Measurements from ENCODE around the gene DNAH10.
"Not testable (repeated sequence)": the region's sequence is repeated elsewhere in the genome, so short reads cannot be mapped to it uniquely, and the experiment has no call there.

The DNAH10 gene

DNA sequence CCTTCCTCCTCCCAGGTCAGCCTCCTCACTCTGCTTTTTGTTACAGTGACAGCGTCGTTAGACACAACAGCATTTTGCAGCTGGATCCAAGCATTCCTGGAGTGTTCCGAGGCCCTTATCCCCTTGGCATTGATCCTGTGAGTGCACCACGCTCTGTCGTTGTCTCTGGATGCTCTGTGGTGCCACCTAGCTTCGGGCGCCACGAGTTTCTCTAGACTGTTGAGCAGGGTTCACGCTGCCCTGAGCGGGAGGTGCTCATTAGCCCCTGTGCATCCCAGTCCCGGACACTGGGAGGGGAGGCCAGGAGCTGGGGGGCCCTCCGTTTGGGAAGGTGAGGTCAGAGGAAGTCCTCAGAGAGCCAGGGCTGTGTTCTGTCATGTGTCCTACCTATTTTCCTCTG, 17.3 kb upstream of the DNAH10 start:
- peak; percentile 21 for DNase-seq (ENCODE audit: low spot score)

DNA sequence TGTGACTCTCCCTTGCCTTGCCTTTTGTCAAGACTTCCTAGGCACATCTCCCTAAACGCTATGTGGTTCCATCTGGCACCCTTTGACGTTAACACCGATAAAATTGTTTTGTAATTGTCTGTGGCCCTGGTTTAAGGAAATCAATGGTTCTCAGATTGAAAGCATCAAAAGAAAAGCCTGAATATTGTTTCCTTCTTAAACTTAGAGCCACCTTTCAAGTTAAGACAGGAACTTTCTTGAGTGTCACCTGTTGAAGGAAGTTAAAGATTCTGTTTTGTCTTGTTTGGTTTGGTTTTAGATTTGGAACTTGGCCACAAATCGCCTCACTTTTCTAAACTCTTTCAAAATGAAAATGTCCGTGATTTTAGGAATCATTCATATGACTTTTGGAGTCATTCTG, 14.8 kb upstream of the DNAH10 start:
- DNase-seq (ENCODE audit: low spot score): no peak

DNA sequence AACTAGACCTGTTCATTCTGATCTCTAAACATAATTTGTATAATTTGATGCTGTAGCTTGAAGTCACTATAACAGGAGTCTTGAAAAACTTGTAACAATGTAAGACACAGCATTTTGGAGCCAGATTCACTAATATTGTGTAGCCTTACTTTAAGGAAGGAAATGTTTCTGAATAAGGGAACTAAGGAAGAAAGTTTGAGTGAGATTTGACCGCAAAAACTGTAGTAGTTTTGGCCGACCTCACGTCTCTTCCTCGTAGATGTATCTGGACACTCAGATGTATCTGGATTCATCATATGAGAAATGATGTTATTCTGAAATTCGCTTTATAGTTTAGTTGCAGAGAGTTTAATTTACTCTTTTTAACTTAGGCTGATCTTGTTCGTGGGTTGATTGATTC, 13.9 kb upstream of the DNAH10 start:
- DNase-seq (ENCODE audit: low spot score): no peak

DNA sequence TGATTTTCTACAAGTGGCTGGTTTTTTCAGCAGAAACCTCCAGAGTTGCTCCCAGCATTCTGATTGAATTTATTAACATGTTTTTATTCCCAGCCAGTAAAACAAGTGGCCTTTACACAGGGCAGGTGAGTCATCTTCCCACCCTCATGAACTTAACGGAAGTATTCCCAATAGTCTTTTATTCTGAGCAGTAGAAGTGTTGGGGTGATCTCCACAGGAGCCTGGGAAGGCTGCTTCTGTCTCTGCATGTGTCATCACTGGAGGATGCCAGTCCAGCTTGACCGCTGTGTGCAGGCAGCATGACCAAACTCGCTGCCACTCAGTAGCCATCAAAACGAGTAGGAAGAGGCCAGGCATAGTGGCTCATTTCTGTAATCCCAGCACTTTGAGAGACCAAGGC, 13.4 kb upstream of the DNAH10 start:
- DNase-seq (ENCODE audit: low spot score): no peak

DNA sequence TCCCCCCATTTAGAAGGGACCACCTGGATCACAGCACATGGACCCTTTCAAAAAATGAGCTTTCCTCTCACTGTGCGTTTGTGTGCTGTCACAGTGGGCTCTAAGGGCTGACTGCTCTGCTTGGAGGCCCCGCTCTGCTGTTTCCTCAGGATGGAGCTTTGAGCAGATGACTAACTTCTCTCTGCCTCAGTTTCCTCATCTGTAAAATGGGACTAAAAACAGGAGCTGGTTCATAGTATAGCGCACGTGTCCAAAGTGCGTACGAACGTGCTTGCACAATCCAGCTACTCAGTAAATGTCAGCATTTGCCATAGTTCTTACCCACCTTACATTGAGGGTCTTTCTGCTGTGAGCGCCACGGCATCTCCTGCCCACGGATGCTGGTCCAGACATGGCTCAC, 12.7 kb upstream of the DNAH10 start:
- no peak for DNase-seq (ENCODE audit: low spot score)

DNA sequence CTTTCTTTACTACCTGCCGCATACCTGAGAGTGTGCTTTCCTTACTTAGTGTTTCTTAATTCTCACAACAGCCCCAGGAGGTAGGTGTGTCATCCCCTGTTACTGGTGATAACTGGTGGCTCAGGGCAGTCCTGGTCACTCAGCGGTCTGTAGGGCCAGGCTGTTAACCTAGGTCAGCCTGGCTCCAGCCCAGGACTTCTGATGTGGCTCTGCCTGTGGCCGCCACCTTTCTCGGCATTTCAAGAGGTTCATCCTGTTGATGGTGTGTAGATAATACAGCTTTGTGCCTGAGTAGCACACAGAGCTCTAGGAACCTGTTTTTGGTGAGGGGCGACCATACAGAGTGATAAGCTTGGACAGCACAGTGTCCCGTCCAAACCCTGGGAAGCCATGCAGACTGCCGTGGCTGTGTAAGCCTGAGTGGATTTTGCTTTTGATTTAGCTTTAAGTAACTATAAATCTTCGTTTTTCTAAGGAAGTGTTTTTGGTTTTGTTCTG, 11.9 kb upstream of the DNAH10 start:
- DNase-seq (ENCODE audit: low spot score): no peak

DNA sequence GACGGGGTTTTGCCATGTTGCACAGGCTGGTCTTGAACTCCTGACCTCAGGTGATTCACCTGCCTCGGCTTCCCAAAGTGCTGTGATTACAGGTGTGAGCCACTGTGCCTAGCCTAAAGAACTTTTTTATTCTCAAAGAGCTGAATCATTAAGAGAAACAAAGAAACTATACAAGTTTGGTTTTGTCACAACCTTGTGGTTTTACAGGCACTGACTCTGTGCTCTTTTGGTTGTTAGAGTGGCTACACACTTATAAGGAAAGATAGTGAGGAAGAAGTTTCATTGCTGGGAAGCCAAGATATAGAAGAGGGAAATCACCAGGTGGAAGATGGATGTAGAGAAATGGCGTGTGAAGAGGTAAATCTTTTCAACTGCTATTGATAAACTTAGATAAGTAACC, 10.1 kb upstream of the DNAH10 start:
- DNase-seq (ENCODE audit: low spot score): no peak

DNA sequence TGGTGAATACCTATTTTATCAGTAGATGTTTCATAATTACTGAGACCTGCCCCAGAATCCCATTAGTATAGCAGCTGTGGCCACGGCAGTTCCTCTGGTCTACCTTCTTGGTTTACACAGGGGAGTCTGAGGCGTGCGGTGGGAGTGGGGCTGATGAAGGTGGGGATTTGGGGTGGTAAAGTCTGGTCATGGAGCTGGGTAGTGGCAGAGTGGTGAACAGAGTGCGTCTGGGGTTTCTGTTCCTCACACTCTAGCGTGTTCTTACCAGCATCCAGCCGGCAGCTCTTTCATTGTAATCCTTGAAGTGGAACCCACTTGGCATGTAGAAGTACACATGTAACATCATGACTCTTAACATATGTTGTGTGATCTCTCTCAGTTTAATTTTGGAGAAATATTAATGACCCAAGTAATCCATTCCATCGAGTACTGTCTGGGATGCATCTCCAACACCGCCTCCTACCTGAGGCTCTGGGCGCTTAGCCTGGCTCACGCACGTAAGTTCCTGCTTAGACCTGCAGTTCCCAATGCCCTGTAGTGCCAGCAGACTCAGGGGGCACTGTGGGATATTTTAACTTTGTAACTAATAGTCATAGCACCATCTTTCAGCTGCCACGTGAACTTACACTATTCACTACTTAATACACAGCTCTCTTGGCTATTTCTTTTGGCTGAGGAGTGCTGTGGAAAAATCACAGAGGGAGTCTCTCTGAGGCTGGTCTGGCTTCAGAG, 7.9 kb upstream of the DNAH10 start:
- DNase-seq (ENCODE audit: low spot score): no peak

DNA sequence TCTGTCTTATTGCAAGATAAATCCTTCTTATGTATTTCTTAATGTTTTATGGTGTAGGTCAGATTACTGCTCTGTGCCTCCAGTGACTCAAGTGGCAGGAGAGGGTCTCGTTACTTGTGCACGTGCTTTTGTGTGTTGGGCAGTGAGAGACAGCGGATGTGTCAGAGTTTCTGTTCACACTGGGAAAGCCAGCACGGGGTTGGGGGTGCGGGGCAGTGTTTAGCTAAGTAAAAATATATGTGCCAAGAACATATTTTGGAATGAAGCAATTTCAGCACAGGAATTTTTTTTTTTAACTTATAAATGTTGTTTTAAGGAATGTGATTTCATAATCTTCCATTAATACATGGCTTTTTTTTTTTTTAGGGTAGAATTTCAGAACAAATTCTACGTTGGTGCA, 4.5 kb upstream of the DNAH10 start:
- no peak for DNase-seq (ENCODE audit: low spot score)

DNA sequence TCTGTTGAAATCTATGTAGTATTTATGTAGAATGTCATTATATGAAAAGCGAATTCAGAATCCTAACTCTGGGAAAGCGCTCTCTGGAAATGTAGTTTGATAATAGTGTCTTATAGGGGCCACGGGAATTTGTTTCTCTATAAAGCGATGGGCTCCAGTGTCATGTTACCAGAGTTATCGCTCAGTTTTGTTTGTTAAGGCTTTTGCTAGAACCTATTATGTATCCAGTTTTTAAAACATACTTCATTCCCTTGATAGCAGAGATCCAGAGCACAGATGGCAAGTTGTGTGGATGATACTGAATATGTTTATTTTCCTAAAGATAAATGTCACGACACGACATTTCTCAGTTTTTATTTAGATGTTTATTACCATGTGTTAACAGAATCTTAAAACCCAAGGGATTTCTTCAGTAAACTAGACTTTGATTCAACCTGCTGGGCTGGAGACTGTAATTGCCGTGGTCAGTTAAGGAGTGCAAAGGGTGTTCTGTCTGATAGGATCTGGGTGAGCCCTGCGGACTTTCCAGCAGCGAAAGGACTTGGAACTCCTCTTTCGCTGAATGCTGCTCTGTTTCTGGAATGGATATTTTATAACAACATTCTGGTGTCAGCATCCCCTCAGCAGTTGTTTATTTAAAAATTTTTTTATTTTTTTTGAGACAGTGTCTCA, 1.7 kb upstream of the DNAH10 start:
- DNase-seq (ENCODE audit: low spot score): no peak

DNA sequence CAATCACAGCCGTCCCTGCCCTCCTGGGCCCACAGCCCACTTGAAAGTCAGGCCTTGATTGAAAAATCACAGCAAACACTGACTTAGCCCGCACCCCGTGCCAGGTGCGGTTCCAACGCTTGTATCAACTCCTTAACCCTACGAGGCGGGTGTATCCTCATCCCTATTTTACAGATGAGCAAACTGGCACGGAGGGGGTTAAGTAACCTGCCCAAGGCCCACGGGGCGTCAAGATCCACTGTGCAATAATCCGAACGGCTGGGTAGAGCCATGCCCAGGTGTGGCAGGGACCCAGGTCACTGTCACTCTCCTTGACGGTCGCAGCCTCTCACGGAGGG, 583 bp downstream of the DNAH10 start:
- DNase-seq (ENCODE audit: low spot score): no peak

DNA sequence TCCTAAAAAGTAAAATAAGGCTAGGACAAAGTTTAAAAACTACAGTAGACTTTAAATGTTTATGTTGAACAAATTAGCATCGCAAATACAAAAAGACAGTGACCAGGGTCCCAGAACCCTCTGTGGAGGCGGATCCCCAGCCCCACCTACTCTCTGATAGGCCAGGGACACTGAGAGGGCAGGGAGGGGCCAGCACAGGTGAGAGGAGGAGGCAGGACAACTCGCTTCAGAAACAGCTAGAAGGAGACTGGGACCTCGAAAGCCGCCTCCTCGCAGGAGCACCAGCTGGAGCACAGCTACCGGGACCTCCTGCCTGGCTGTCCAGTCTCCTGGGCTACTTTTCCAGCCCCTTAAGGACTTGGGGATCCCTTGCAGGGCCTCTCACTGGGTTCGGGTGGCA, 992 bp downstream of the DNAH10 start:
- no peak for DNase-seq (ENCODE audit: low spot score)

DNA sequence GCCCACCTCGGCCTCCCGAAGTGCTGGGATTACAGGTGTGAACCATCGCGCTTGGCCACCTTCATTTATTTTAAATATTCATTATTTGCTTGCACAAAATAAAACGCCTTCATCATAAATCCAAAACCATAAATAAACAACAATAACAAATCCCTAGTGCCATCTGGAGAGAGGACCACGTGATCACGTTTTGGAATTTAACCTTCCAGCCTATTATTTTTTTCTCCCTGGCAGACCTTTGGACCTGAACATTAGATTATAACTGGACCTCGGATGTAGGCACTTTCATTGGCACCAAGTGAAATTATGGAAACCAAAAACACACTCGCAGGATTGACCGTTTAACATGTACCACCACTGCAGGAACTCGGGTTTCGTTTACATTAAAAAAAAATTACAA, 2.0 kb downstream of the DNAH10 start:
- no peak for DNase-seq (ENCODE audit: low spot score)

DNA sequence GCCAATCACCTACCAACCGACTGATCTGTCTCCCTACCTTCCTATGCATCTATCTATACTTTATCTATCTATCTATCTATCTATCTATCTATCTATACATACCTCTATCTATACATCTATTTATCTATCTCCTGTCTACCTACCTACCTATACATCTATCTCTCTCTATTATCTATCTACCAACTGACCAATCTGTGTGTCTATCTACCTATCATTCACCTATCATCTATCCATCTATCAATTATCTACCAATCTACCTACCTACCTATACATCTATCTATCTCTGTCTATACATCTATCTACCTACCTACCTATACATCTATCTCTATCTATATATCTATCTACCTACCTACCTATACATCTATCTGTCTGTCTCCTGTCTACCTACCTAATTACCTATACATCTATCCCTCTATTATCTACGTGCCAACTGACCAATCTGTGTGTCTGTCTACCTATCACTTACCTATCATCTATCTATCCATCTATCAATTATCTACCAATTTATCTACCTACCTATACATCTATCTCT, 3.5 kb downstream of the DNAH10 start:
- no peak for DNase-seq (ENCODE audit: low spot score)

DNA sequence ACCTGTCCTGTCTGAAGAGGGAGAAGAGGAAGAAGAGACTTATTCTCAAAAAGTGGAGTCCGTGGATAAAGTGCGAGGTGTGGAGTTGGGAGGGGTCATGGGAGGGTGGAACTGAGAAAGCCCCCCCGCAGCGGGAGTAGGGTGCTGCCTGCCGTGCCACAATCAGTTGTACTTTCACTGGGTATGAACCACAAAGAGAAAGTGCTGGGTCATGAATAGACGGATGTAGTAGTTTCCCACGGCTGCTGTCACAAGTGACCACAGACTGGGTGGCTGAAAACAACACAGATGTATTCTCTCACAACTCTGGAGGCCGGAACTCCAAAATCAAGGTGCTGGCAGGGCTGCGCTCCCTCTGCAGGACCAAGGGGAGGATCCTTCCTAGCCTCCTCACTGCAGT, 5.5 kb downstream of the DNAH10 start:
- DNase-seq (ENCODE audit: low spot score): no peak

DNA sequence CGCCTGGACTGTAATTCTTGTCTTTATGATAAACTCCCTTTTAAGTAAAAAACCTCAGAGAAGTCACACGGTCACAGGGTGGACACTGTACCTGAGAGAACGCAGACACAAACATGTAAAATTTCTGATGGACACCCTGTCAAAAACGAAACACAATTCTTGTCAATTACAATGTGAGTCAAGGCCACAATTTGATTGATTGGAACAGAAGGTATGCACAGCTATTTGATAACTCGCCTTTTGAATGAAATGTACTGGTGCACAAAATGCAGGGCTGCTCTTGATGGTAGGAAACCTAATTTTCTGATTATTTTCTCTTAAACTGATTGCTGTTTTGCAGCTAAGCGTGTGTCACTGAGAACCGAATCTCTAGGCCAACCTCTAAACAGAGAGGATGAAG, 9.2 kb downstream of the DNAH10 start:
- no peak for DNase-seq (ENCODE audit: low spot score)

DNA sequence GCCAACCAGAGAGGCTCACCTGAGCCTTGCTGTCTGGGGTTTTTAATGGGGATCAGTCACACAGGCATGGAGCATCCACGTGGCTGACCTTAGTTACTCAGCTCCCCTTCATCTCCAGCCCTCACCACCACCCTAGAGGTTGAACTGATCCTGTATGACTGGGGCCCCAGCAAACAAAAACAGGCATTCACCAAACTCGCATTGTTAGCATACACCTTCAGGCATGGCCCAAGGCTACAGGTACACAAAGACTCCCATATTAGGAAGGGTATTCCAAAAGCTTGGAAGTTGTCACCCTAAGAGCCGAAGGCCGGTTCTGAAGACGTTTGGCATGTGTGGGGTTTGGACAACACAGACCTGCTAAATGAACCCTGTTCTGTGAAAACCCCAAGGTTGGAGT, 10.0 kb downstream of the DNAH10 start:
- DNase-seq (ENCODE audit: low spot score): no peak

DNA sequence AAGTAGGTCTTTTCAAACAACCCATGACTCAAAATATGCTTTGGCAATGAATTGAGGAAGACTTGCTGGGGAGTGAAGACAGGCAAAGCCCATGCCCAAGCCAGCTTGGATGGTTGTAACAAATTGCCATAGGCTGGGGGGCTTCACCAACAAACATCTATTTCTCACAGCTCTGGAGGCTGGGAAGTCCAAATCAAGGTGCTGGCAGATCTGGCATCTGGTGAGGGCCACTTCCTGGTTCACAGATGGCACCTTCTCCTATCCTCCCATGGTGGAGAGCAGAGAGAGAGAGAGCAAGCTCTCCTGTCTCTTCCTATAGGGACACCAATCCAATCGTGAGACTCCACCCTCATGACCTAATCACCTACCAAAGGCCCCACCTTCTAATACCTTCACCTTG, 11.3 kb downstream of the DNAH10 start:
- DNase-seq (ENCODE audit: low spot score): no peak

DNA sequence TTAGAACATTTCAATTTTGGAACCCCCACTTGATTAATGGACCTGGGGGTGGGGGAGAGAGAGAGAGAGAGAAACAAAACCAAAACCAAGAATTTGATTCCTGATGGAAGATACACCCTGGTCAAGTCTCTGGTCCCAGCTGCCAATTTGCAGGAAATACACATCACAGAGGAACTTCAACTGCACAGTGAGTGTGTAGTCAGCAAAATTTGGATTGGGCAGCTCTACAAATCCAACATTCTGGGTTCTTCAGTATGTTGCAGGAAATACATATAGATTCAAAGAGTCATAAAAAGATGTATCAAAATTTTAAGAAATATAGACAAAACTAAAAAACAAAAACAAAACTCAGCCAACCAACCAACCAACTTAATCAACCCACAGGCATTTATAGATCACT, 17.4 kb downstream of the DNAH10 start:
- no peak for DNase-seq (ENCODE audit: low spot score)

DNA sequence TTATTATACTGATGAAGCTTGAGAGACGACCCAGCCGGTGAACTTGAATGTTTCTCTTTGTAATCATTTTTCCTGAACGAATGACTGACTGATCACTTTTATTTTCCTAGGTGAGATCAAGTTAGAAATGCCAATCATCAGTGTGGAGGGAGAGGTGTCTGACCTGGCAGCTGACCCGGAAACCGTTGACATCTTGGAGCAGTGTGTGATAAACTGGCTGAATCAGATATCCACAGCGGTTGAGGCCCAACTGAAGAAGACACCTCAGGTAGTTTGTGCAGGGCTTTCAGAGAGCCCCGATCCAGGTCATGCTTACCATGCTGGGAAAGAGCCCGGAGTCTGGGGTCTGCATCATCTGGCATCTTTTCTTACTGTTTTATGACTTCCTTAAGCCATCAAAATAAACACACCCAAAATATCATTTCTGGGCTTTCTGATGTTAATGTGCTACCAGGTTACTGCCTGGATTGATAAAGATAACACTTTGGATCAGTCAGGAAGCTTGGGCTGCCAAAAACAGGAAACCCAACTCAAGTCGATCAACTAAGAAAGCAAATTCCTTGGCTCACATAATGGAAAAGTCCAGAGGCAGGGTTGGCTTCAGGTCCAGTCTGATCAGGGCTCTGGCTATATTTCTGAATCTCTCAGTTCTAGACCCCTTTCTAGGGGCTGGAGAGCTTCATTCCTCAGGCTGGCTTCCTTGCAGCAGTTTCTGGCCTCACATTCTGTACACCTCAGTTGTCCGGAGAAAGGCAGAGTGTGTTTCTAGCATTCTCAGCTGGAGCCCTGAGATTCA, 21.1 kb downstream of the DNAH10 start:
- no peak for DNase-seq (ENCODE audit: low spot score)

DNA sequence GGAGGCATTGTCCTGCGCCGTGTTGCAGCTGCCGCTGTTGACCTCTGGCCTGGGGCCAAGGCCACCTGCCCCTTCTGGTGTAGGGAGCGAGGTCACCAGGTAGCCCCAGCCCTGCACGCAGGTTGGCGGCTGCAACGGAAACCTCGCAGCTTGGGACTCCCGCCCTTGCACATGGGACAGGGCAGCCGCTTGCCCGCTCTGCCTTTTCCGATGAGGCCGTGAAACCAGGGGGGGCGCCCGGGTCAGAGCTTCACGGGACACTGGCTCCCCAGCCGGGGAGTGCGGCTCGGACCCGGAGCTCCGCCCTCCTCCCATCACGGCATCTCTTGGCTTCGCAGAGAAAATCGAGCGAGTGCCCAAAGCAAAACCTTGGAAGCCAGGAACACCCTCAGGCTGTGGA, 25.4 kb downstream of the DNAH10 start:
- no peak for DNase-seq (ENCODE audit: low spot score)

DNA sequence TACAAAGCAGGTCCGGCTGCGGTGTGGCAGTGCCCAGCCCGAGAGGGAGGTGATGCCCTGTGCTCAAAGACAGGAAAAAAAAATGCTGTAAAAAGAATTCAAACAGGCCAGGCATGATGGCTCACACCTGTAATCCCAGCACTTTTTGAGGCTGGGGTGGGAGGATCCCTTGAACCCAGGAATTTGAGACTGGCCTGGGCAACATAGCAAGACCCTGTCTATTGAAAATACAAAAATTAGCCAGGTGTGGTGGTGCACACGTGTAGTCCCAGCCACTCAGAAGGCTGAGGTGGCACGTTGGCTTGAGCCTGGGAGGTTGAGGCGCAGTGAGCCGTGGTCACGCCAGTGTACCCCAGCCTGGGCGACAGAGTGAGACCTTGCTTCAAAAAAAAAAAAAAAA, 26.4 kb downstream of the DNAH10 start:
- DNase-seq (ENCODE audit: low spot score): no peak

DNA sequence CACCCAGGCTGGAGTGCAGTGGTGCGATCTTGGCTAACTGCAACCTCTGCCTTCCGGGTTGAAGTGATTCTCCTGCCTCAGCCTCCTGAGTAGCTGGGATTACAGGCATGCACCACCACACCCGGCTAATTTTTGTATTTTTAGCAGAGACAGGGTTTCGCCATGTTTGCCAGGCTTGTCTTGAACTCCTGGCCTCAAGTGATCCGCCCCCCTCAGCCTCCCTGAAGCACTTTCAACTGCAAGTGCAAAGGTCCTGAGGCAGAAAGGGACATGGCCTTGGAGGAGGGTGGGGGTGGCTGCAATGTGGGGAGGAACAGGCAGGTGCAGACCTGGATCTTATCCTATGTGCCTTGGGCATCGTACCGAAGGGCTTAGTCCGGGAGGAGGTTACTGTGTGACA, 27.3 kb downstream of the DNAH10 start:
- DNase-seq (ENCODE audit: low spot score): not testable (repeated sequence)
